GM12801 (cell line): Measurements from ENCODE around the gene GUCY2F.

Experiments
- TF ChIP-seq, protein P1 (sequence below): IDR thresholded peaks from one replicate; pipeline ENCODE4 v1.5.1; 2011; ENCODE audit warnings: control low read depth; ENCODE audit not compliant: insufficient read length; ENCODE audit errors: extremely low read depth

Gene GUCY2F

DNA sequence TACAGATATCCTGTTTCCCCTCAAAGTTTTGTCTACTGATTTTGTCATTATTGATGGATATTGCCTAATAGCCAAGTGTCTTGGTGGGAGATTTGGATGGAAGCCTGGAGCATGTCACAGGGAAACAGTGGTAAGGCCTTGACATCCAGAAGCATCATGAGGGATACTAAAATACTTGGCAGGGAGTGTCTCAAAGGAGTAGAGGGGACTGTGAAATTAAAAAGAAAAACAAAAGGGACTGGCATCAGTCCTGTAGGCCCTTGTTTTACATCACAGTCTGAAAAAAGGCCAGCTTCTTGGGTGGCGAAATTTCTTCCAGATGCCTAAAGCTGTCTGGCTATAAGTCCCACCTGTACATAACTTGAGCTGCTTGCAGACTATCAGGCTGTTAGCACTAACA is 83.8 kb downstream of the GUCY2F start:
- TF ChIP-seq, protein P1, sequence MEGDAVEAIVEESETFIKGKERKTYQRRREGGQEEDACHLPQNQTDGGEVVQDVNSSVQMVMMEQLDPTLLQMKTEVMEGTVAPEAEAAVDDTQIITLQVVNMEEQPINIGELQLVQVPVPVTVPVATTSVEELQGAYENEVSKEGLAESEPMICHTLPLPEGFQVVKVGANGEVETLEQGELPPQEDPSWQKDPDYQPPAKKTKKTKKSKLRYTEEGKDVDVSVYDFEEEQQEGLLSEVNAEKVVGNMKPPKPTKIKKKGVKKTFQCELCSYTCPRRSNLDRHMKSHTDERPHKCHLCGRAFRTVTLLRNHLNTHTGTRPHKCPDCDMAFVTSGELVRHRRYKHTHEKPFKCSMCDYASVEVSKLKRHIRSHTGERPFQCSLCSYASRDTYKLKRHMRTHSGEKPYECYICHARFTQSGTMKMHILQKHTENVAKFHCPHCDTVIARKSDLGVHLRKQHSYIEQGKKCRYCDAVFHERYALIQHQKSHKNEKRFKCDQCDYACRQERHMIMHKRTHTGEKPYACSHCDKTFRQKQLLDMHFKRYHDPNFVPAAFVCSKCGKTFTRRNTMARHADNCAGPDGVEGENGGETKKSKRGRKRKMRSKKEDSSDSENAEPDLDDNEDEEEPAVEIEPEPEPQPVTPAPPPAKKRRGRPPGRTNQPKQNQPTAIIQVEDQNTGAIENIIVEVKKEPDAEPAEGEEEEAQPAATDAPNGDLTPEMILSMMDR = no peak

DNA sequence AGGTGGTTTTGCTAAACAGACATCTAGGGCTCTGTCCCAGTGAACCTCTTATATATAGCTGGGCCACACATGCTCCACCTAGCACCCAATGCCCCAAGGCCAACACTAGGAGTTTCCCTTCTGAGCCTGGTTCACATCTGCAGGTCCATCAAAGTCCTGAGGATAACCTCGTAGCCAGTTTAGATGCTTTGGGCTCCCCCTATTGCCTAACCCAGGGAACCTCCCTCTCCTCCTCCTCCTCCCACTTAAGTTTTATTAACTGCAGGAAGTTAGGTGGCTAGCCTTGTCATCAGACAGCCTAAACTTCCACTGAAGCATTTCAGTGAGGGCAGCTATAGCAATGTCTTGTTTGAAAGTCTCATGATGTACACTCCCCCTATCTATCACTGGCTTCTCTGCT is 88.0 kb downstream of the GUCY2F start:
- TF ChIP-seq, protein P1 = no peak

DNA sequence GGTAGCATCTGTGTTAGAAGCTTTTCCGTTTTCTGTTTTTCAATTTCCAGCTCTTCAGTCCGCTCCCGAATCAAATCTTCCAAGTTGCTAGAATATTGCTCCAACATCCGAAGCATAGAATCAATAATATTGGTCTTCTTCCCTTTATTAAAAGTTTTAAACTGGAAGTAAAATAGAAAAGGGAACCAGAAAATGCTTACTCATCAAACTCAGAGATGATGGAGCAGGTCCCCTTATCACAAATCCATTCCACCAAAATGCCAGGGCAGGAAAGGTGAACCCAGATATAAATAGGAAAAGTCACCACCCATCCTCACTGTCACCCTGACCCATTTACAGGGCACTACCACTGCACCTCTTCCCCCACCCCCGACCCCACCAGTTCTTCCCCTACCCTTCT is 89.0 kb downstream of the GUCY2F start:
- TF ChIP-seq, protein P1 = no peak

DNA sequence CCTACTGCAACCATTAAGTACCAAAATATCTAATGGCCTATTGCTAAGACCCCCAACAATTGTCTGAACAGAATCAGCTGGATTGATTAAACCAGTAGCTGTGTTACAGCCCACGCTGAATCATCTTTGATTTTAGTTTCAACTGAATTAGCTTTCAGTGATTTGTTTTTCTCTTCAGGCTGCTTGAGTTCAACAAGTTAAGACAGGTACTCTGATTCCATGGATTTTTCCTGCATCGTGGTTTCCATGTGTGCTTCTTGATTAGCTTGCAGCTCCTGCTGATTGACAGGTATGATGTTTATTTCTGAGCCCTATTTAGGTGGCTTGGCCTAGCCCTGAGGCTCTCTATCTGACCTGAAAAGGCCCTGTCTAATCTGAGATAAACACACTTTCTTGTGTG is 91.3 kb downstream of the GUCY2F start:
- TF ChIP-seq, protein P1 = no peak

DNA sequence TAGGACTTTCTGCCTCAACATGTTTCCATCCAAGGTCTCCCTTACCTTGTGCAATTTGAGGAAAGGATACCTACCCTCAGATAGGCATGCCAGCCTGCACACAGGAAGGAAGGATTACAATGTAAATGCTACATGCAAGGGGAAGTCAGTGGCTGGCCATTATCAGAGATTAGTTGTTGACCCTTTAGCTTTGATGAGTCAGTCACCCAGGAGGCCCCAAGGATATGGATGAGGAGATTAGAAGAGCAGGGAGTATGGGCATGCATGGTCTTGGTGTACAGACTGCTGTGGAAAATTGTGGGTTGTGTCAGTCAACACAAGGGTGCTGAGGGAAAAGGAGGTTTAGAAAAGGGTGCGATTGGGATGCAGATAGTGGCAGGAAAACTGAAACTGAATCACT is 92.0 kb downstream of the GUCY2F start:
- TF ChIP-seq, protein P1 = no peak

DNA sequence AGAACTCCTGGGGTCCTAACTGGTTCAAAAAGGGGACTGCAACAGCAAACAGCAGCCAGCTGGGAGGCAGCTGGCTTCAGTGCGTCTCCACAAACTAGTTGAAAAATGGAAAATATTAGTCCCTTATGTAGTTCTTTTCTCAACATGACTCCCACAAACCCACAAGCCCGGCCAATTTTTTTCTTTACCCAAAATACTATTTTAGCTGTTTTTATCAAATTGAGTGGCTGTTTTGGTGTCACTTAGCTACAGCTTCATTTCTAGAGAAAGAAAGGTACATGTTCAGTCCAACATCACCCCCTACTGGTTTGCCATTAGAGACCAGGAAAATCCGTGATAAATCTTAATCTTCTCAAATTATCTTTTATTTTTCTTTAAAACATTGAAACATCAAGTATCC is 97.2 kb downstream of the GUCY2F start:
- TF ChIP-seq, protein P1 = no peak

DNA sequence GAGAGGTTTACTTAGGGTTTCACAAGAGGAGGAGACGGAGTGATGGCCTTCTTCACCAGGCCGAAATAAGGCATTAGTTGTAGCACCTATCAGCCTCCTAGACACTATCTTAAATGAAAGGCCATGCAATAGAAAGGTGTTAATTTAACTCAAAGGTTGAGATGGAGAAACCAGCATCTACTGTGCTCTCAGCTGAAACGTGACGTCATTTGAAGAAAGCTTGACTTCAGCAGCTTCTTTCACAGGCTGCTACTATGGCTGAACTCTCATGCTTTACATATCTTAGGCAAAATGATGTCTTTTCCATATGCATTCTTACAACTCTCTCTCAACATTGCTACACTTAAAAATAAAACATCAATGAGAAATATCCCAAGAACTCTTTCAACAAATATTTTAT is 99.6 kb downstream of the GUCY2F start:
- TF ChIP-seq, protein P1 = no peak

DNA sequence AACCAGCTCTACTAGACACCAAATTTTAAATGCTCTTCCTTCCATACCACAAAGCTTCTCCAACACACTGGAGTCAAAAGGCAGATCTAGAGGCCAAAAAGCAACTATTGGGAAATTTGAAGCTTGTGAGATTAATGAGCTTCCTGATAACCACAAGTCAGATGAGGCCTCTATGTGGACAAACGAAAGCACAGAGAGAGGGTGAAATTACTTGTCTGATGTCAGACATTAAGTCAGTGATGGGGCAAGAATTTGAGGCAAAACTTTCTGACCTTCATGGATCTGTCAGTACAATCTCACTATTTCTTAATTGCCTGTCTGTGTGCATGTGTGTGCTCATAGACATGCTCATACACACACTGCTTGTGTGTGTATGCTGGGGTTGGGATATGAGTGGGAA is 103.6 kb downstream of the GUCY2F start:
- TF ChIP-seq, protein P1 = no peak
